ENCODE results near the gene SHROOM4.

SHROOM4 gene

DNA sequence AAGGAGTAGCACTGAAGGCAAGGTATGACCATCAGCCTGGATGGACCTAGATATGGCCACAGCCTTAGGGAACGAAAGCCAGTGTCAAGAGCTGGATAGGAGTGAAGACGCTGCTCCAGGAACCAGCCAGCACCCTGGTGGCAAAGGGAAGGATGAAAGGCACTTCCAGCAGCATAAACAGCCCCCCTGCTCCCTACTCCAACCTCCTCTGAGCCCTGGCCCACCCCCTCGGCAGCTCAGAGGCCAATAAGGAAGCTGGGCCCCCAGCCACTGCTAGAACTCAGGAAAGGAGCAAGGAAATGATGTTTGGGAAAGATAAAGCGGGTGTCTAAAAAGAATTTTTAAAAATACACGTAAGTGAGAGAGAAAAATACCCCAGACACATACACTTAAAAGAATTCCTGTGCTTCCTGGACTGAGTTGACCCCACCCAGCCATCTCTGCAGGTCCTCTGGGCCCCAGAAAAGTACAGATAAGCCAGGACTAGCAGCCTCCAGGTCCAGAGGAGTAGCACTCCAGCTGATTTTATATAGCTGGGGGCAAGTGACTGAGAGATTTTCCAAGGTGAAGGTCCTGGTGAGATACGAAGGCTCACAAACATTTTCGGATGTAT is 170.4 kb downstream of the SHROOM4 start:
- TF ChIP-seq TEAD4 (IDR thresholded peaks at IDR 0.05) = no peak
- no peak for TF ChIP-seq TCF12 (IDR thresholded peaks at IDR 0.05; ENCODE audit: low read depth)
- no peak for TF ChIP-seq CREB1 (IDR thresholded peaks at IDR 0.05; ENCODE audit: low read depth)
- no peak for TF ChIP-seq EGR1 (IDR thresholded peaks at IDR 0.05)
- no peak for TF ChIP-seq EP300 (IDR thresholded peaks at IDR 0.05; ENCODE audit: borderline replicate concordance)
- no peak for TF ChIP-seq ZBTB7A (IDR thresholded peaks at IDR 0.05; ENCODE audit: low read depth)
- no peak for TF ChIP-seq RAD21 (IDR thresholded peaks at IDR 0.05; ENCODE audit: low read depth)
- TF ChIP-seq YY1 (IDR thresholded peaks at IDR 0.05; ENCODE audit: low read depth) = no peak
- TF ChIP-seq, protein P1, sequence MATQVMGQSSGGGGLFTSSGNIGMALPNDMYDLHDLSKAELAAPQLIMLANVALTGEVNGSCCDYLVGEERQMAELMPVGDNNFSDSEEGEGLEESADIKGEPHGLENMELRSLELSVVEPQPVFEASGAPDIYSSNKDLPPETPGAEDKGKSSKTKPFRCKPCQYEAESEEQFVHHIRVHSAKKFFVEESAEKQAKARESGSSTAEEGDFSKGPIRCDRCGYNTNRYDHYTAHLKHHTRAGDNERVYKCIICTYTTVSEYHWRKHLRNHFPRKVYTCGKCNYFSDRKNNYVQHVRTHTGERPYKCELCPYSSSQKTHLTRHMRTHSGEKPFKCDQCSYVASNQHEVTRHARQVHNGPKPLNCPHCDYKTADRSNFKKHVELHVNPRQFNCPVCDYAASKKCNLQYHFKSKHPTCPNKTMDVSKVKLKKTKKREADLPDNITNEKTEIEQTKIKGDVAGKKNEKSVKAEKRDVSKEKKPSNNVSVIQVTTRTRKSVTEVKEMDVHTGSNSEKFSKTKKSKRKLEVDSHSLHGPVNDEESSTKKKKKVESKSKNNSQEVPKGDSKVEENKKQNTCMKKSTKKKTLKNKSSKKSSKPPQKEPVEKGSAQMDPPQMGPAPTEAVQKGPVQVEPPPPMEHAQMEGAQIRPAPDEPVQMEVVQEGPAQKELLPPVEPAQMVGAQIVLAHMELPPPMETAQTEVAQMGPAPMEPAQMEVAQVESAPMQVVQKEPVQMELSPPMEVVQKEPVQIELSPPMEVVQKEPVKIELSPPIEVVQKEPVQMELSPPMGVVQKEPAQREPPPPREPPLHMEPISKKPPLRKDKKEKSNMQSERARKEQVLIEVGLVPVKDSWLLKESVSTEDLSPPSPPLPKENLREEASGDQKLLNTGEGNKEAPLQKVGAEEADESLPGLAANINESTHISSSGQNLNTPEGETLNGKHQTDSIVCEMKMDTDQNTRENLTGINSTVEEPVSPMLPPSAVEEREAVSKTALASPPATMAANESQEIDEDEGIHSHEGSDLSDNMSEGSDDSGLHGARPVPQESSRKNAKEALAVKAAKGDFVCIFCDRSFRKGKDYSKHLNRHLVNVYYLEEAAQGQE (IDR thresholded peaks at IDR 0.05; ENCODE audit: low read depth) = no peak
- TF ChIP-seq NFIC (IDR thresholded peaks at IDR 0.05) = no peak
- TF ChIP-seq, protein P2, sequence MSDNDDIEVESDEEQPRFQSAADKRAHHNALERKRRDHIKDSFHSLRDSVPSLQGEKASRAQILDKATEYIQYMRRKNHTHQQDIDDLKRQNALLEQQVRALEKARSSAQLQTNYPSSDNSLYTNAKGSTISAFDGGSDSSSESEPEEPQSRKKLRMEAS (IDR thresholded peaks at IDR 0.05) = no peak
- no peak for TF ChIP-seq TAF1 (IDR thresholded peaks at IDR 0.05; ENCODE audit: low read depth)
- no peak for TF ChIP-seq FOXM1 (IDR thresholded peaks at IDR 0.05; ENCODE audit: borderline replicate concordance, low read depth)
- no peak for TF ChIP-seq CEBPB (IDR thresholded peaks at IDR 0.05)
- TF ChIP-seq, protein P3, sequence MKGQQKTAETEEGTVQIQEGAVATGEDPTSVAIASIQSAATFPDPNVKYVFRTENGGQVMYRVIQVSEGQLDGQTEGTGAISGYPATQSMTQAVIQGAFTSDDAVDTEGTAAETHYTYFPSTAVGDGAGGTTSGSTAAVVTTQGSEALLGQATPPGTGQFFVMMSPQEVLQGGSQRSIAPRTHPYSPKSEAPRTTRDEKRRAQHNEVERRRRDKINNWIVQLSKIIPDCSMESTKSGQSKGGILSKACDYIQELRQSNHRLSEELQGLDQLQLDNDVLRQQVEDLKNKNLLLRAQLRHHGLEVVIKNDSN (IDR thresholded peaks at IDR 0.05) = no peak

- TF ChIP-seq TCF12 (IDR thresholded peaks at IDR 0.05; ENCODE audit: low read depth) = no peak
- no peak for TF ChIP-seq EP300 (IDR thresholded peaks at IDR 0.05; ENCODE audit: borderline replicate concordance)
- TF ChIP-seq, protein P1 (IDR thresholded peaks at IDR 0.05; ENCODE audit: low read depth) = no peak
- TF ChIP-seq, protein P2 (IDR thresholded peaks at IDR 0.05) = no peak
- TF ChIP-seq ZBTB7A (IDR thresholded peaks at IDR 0.05; ENCODE audit: low read depth) = no peak
- no peak for TF ChIP-seq NFIC (IDR thresholded peaks at IDR 0.05)
- TF ChIP-seq EGR1 (IDR thresholded peaks at IDR 0.05) = no peak
- no peak for TF ChIP-seq YY1 (IDR thresholded peaks at IDR 0.05; ENCODE audit: low read depth)
- no peak for TF ChIP-seq RAD21 (IDR thresholded peaks at IDR 0.05; ENCODE audit: low read depth)
- no peak for TF ChIP-seq FOXM1 (IDR thresholded peaks at IDR 0.05; ENCODE audit: borderline replicate concordance, low read depth)
- TF ChIP-seq, protein P3 (IDR thresholded peaks at IDR 0.05) = no peak
- TF ChIP-seq CEBPB (IDR thresholded peaks at IDR 0.05) = no peak
- no peak for TF ChIP-seq TEAD4 (IDR thresholded peaks at IDR 0.05)
- TF ChIP-seq TAF1 (IDR thresholded peaks at IDR 0.05; ENCODE audit: low read depth) = no peak
- TF ChIP-seq CREB1 (IDR thresholded peaks at IDR 0.05; ENCODE audit: low read depth) = no peak
These were observed 175.9 kb downstream of the SHROOM4 start for GRCh38 chrX:50638123-50638522.

- TF ChIP-seq, protein P3 (IDR thresholded peaks at IDR 0.05) = no peak
- TF ChIP-seq EGR1 (IDR thresholded peaks at IDR 0.05) = no peak
- TF ChIP-seq, protein P2 (IDR thresholded peaks at IDR 0.05) = no peak
- no peak for TF ChIP-seq FOXM1 (IDR thresholded peaks at IDR 0.05; ENCODE audit: borderline replicate concordance, low read depth)
- no peak for TF ChIP-seq TAF1 (IDR thresholded peaks at IDR 0.05; ENCODE audit: low read depth)
- no peak for TF ChIP-seq CREB1 (IDR thresholded peaks at IDR 0.05; ENCODE audit: low read depth)
- TF ChIP-seq RAD21 (IDR thresholded peaks at IDR 0.05; ENCODE audit: low read depth) = no peak
- TF ChIP-seq, protein P1 (IDR thresholded peaks at IDR 0.05; ENCODE audit: low read depth) = no peak
- TF ChIP-seq NFIC (IDR thresholded peaks at IDR 0.05) = no peak
- no peak for TF ChIP-seq CEBPB (IDR thresholded peaks at IDR 0.05)
- no peak for TF ChIP-seq YY1 (IDR thresholded peaks at IDR 0.05; ENCODE audit: low read depth)
- TF ChIP-seq EP300 (IDR thresholded peaks at IDR 0.05; ENCODE audit: borderline replicate concordance) = no peak
- TF ChIP-seq TCF12 (IDR thresholded peaks at IDR 0.05; ENCODE audit: low read depth) = no peak
- no peak for TF ChIP-seq TEAD4 (IDR thresholded peaks at IDR 0.05)
- TF ChIP-seq ZBTB7A (IDR thresholded peaks at IDR 0.05; ENCODE audit: low read depth) = no peak
These were observed 178.1 kb downstream of the SHROOM4 start for GRCh38 chrX:50635817-50636365.

Measured in Ishikawa (cell line).